B cell (primary cell): Measurements from ENCODE around the gene LMBR1L. TPM values are rescaled to one million over a fixed set of nuclear protein-coding genes. Genes with fewer than 3 reads are reported as not detected.

ENCODE experiments used
- ATAC-seq: fragments of 200-7000 bp; cut with Tn5 transposase; one replicate; pipeline ENCODE4 v1.10.0; 2021; ENCODE audit warnings: low read depth, mild to moderate bottlenecking, moderate number of reproducible peaks, moderate library complexity
- CTCF ChIA-PET: fragments of 350-600 bp; sonication (Branson Sonifier 250); formaldehyde crosslinking; loops from one replicate; lab custom pipeline; 2021; ENCODE audit warnings: antibody characterized with exemption, inconsistent platforms; lab: Charles Lee
- POLR2A ChIA-PET: fragments of 350-600 bp; sonication (Branson Sonifier 250); formaldehyde crosslinking; loops from one replicate; lab custom pipeline; 2021; ENCODE audit warnings: antibody characterized with exemption; lab: Charles Lee
- DNase-seq: peaks from one replicate; pipeline ENCODE4 v3.0.0; 2013
- H2AFZ ChIP-seq: 2 replicates; pipeline ENCODE4 v1.6.1; 2012; ENCODE audit warnings: mild to moderate bottlenecking, low read depth, low read length; ENCODE audit not compliant: insufficient read depth, poor library complexity, severe bottlenecking
- H3K27ac ChIP-seq, 2 donors: 1 replicate in 1 of 2; 2 replicates in 1 of 2; pipeline ENCODE4 v1.5.1; 2012 to 2013; ENCODE audit warnings: low read length in 2 of 2, mild to moderate bottlenecking in 2 of 2, moderate library complexity in 1 of 2
- H3K27me3 ChIP-seq, 4 experiments: fragments of 200-600 bp in 1 of 4; sonication (generic) in 1 of 4; replicated peaks in 1 of 4; 1 replicate in 2 of 4; 2 replicates in 2 of 4; pipeline versions ENCODE4 v1.6.1 to v1.7.0; 2013 to 2016; ENCODE audit warnings: low read length in 3 of 4, mild to moderate bottlenecking in 2 of 4, mixed read lengths in 1 of 4, moderate library complexity in 1 of 4; ENCODE audit not compliant: insufficient read depth in 4 of 4, control insufficient read depth in 3 of 4; ENCODE audit errors: control extremely low read depth in 1 of 4
- H3K36me3 ChIP-seq, 2 experiments: replicated peaks in 1 of 2; 1 replicate in 1 of 2; 2 replicates in 1 of 2; pipeline versions ENCODE4 v1.6.1 to v1.7.1; 2013; ENCODE audit warnings: low read length in 1 of 2; ENCODE audit not compliant: insufficient read depth in 2 of 2, control insufficient read depth in 1 of 2; ENCODE audit errors: control extremely low read depth in 1 of 2, extremely low read depth in 1 of 2
- H3K4me1 ChIP-seq, 2 donors: fragments of 200-600 bp in 1 of 2; sonication (generic) in 1 of 2; 1 replicate in 1 of 2; 2 replicates in 1 of 2; pipeline versions ENCODE4 v1.5.1 to v1.6.1; 2013 to 2017; ENCODE audit warnings: low read length in 2 of 2; ENCODE audit not compliant: control insufficient read depth in 2 of 2, insufficient read depth in 2 of 2
- H3K4me2 ChIP-seq: replicated peaks from 2 replicates; pipeline ENCODE3; 2012; ENCODE audit warnings: mild to moderate bottlenecking, low read depth, low read length; ENCODE audit not compliant: poor library complexity, severe bottlenecking
- H3K4me3 ChIP-seq, 5 experiments: fragments of 200-600 bp in 1 of 5; sonication (generic) in 1 of 5; 1 replicate in 3 of 5; 2 replicates in 2 of 5; pipeline versions ENCODE4 v1.5.1 to v1.7.0; 2011 to 2016; ENCODE audit warnings: low read length in 4 of 5, mild to moderate bottlenecking in 4 of 5, low read depth in 2 of 5, control low read depth in 1 of 5, moderate library complexity in 1 of 5; ENCODE audit not compliant: insufficient read depth in 1 of 5; ENCODE audit errors: control extremely low read depth in 1 of 5, extremely low read depth in 1 of 5
- H3K79me2 ChIP-seq: fragments of 200-600 bp; sonication (generic); one replicate; pipeline ENCODE4 v1.6.0; 2016; ENCODE audit warnings: low read length; ENCODE audit not compliant: control insufficient read depth, insufficient read depth
- H3K9ac ChIP-seq: fragments of 200-600 bp; sonication (generic); 2 replicates; pipeline ENCODE4 v1.6.1; 2017; ENCODE audit warnings: mild to moderate bottlenecking, low read length, moderate library complexity
- H3K9me3 ChIP-seq, 3 donors: one replicate each; pipeline versions ENCODE4 v1.6.1 to v1.7.1; 2013; ENCODE audit warnings: low read length in 2 of 3; ENCODE audit not compliant: control insufficient read depth in 2 of 3, insufficient read depth in 1 of 3; ENCODE audit errors: control extremely low read depth in 1 of 3
- H4K20me1 ChIP-seq: 2 replicates; pipeline ENCODE4 v1.6.0; 2012; ENCODE audit warnings: mild to moderate bottlenecking, low read length; ENCODE audit not compliant: insufficient read depth, control insufficient read depth, poor library complexity, severe bottlenecking
- H3K27ac Mint-ChIP-seq: one replicate; pipeline ENCODE4 v1.8.0; 2021; ENCODE audit warnings: mixed read lengths
- H3K27me3 Mint-ChIP-seq: one replicate; pipeline ENCODE4 v1.8.0; 2021; ENCODE audit warnings: mixed read lengths
- H3K4me1 Mint-ChIP-seq: one replicate; pipeline ENCODE4 v1.8.0; 2021; ENCODE audit warnings: mixed read lengths
- H3K4me3 Mint-ChIP-seq: one replicate; pipeline ENCODE4 v1.8.0; 2021; ENCODE audit warnings: mixed read lengths
- H3K9me3 Mint-ChIP-seq: one replicate; pipeline ENCODE4 v1.8.0; 2022; ENCODE audit warnings: mixed read lengths; ENCODE audit not compliant: insufficient read depth
- CTCF ChIP-seq: fragments of 200-600 bp; IDR thresholded peaks from one replicate; pipeline ENCODE4 v1.8.0; 2022; ENCODE audit warnings: antibody characterized with exemption, mild to moderate bottlenecking
- EZH2 ChIP-seq: IDR thresholded peaks from 2 replicates; pipeline ENCODE4 v1.6.1; 2012; ENCODE audit warnings: borderline replicate concordance, low read depth, mild to moderate bottlenecking, moderate library complexity, low read length; ENCODE audit not compliant: insufficient read depth, poor library complexity, severe bottlenecking
- WGBS: methylation state at CpG from one replicate; pipeline ENCODE4 v1.1.5; 2013; ENCODE audit warnings: missing lambda C conversion rate; ENCODE audit not compliant: insufficient coverage; 5-methylcytosine and 5-hydroxymethylcytosine counted together
- intact Hi-C: fragments of 100-400 bp; cut with micrococcal nuclease; formaldehyde crosslinking; loops from one replicate; pipeline ENCODE4 v1.10.0; 2022
- polyA plus RNA-seq: library from polyadenylated mRNA; depleted of rRNA; stranded (reverse); fragments of >200 nt; gene quantifications from 2 replicates; pipeline ENCODE4 v1.2.3, GENCODE V29; 2012
- total RNA-seq, 2 donors: library from RNA; stranded (reverse); fragments of 120-200 nt in 1 of 2; gene quantifications; 1 replicate in 1 of 2; 2 replicates in 1 of 2; pipeline versions ENCODE4 v1.2.3 to v1.2.4, GENCODE V29; 2013 to 2022

Gene LMBR1L
- total and polyA plus RNA-seq, 2 donors (not counting 1 experiment from before 2014, with no cell fraction given) = 133 to 187 TPM

GRCh38 chr12:49055978-49056754 is 54.5 kb downstream of the LMBR1L start:
- TF ChIP-seq CTCF = no peak
- TF ChIP-seq EZH2 = no peak
- Mint-ChIP-seq H3K9me3 (no peaks in the 10 kb centered on the region), H3K4me1 (peaks cover 53% of the 10 kb centered on the region), H3K4me3 (peak overlapping the region; percentile 92), H3K27me3 (no peaks in the 10 kb centered on the region), H3K27ac (peak overlapping the region; percentile 60)
- no peaks in the 10 kb centered on the region for H3K9me3 ChIP-seq
- no peak overlapping the region for H2AFZ ChIP-seq
- WGBS = 75% methylated on average over 2 of the region's 7 CpGs
- intact Hi-C loops = loop anchor here (1.0 to 5.0 kb wide), 3 partner anchors 13 to 59 kb away; partner anchors contain the start of genes DDN, PRKAG1 and RHEBL1
- H3K79me2 ChIP-seq = peaks cover 99% of the 10 kb centered on the region
- DNase-seq = peak; percentile 75
- peaks cover 47 to 52% of the 10 kb centered on the region in 2 donors for H3K4me1 ChIP-seq
- CTCF ChIA-PET = interaction anchor here (0.6 to 2.2 kb wide), 7 partner anchors 9 to 179 kb away, joined by 3 to 16 read pairs (median 5); no protein-coding TSS in a partner anchor
- no peaks in the 10 kb centered on the region for H3K27me3 ChIP-seq
- peak overlapping the region; percentile 97 for H3K4me2 ChIP-seq
- H3K27ac ChIP-seq = peak overlapping the region in 1 of 2 donors; percentile 88
- peaks cover 0 to 40% of the 10 kb centered on the region in 2 experiments for H3K36me3 ChIP-seq
- H3K4me3 ChIP-seq = peak overlapping the region in 4 of 5 experiments; percentile 3 to 60 (median 13)
- H3K9ac ChIP-seq = peak overlapping the region; percentile 21
- peaks cover 84% of the 10 kb centered on the region for H4K20me1 ChIP-seq
- ATAC-seq = peak; percentile 64
- POLR2A ChIA-PET = interaction anchor here (0.8 to 1.0 kb wide), 2 partner anchors 14 to 191 kb away, joined by 4 read pairs; partner anchors contain the start of gene RHEBL1

- Histone ChIP-seq H4K20me1 (peaks cover 95% of the 10 kb centered on the region), H3K9ac (no peak overlapping the region), H3K4me3 (no peak overlapping the region), H3K9me3 (no peaks in the 10 kb centered on the region), H3K79me2 (peaks cover 99% of the 10 kb centered on the region), H3K4me2 (peak overlapping the region; percentile 97), H3K27me3 (no peaks in the 10 kb centered on the region), H3K4me1 (peaks cover 44 to 47% of the 10 kb centered on the region in 2 donors), H3K27ac (no peak overlapping the region), H3K36me3 (peaks cover 0 to 51% of the 10 kb centered on the region in 2 experiments), H2AFZ (no peak overlapping the region)
- TF ChIP-seq CTCF (no peak), EZH2 (no peak)
- Mint-ChIP-seq H3K4me1 (peaks cover 48% of the 10 kb centered on the region), H3K4me3 (no peak overlapping the region), H3K27ac (no peak overlapping the region), H3K9me3 (no peaks in the 10 kb centered on the region), H3K27me3 (no peaks in the 10 kb centered on the region)
- DNase-seq (no peak), ATAC-seq (no peak)
- CTCF ChIA-PET = interaction anchor here (0.9 to 2.2 kb wide), 6 partner anchors 10 to 180 kb away, joined by 3 to 16 read pairs (median 5); no protein-coding TSS in a partner anchor
- intact Hi-C loops = loop anchor here (5.0 kb wide), 1 partner anchor 58 kb away; the partner anchor contains the start of gene DDN
- WGBS = 96% methylated on average over 4 of the region's 4 CpGs
- POLR2A ChIA-PET = no interaction called here
Observed at GRCh38 chr12:49055092-49055491, 55.6 kb downstream of the LMBR1L start.
